GM21526 (cell line): ENCODE measurements around the gene CHSY1.

Source experiments
- ATAC-seq: cut with Tn5 transposase; IDR thresholded peaks from one replicate; pipeline ENCODE4 v1.9.1; 2021; ENCODE audit warnings: moderate library complexity; ENCODE audit not compliant: unreplicated experiment, low FRiP score

The CHSY1 gene

DNA sequence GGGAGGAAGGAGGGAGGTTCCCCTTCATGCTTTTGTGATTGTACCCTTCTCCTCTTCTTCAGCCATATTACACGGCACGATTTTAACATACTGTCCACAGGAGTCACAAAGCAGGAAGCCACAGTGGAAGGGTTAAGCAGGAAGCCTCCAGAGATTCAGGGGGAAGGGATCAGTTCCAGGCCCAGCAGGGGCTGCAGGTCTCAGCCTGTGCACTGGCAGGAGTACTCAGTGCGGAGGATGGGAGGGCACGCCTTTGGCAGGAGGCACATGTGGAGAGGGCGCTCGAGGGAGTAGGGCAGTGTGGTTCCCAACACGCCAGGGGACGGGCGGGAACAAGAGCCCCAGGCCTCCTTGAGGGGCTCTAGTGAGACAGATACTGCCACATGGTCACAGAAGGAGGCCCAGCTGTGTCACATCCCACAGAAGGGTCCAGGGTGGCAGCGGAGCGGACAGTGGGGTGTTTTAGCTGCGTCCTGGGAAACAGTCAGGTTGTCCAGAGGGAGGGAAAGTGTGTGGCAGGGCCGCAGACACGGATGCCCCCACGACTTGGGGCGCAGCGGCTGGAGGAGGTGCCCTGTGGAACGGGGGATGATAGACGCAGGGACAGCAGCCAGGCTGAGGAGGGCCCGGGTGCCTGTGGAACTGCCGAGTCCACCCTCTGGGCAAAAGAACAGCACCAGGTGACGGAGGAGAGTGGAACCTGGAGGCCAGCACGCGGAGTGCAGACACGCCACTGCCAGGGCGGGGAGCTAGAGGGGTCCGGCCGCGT, 77.5 kb downstream of the CHSY1 start:
- ATAC-seq = no peak

DNA sequence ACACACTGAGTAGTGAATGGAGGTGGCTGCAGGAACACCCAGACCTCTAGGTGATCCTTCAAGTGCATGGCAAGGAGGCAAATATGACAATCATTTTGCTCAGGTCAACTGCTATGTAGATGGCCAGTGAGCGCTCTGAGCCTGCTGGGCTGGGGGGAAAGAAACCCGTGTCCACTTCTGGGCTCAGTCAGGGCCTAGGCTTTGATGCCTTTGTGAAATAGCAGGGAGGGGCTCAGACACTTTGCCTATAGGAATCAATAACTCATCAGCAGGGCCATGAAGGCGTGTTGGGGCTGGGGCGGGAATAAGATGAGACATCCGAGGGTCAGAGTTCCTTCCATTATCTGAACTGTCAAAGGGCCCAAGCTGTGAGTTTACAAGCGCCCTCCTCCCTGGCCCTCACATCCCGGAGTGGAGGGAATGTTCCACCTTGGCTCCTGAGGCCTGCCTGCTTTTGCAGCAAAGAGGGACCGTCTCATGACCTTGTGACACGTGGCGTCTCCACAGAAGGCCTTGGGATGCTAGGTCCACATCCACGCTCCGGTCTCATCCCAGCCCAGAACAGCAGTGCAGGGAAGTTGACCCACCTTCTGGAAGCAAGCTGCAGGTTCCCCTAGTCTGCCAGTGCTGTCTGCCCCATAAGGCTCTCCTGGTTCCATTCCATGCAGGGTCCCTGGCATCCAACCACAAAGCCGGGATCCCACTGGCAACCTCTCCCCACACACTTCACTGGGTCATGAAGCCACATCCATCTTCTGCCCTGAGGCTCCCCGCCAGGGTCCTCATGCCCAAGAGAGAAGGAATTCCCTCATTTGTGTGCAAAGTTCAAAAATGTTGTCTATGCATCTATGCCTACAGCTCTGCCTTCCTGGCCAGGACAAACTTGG, 78.4 kb downstream of the CHSY1 start:
- no peak for ATAC-seq

DNA sequence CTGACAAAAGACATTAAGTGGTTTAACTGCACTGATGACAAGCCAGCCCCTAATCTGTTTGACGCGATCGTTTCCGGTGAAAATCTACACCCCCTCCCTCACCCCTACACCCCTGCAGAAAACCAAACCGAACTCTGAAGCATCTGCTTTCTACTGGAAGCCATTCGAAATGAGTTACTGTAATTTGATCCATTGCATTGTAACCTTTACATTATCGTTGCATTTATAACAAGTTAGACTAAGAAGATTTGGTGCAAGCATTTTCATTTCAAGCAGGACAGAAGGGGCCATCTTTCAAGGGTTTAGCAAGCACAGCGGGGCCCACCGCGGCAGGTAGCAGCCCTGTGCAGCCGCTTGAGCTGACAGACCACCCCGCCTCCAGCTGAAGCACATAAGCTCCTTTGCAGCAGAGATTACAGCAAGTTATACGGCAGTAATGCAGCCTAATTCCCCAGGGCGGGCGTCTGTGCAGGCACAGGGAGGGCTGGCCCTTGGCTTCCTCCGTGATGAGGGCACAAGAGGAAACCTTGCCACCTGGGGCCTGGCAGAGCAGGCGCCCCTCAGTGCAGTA, 79.3 kb downstream of the CHSY1 start:
- no peak for ATAC-seq

DNA sequence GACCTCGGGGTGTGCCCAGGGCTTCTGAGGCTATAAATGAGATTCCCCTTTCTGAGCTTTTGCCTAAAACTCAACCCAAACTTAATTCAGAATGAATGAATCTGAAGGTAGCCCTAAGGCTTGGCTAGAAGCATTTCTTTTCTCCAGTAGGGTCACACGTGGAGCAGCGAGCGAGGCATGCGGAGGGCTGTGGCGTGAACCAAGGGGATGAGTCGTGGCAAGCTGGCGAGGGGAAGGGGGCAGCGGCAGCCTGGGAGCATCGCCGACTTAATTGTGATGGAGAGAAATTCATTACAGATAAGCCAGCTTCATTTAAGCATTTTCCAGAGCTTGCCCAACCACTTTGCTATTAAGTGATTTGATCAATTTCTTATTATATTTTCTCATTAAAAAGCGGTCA, 79.9 kb downstream of the CHSY1 start:
- no peak for ATAC-seq

DNA sequence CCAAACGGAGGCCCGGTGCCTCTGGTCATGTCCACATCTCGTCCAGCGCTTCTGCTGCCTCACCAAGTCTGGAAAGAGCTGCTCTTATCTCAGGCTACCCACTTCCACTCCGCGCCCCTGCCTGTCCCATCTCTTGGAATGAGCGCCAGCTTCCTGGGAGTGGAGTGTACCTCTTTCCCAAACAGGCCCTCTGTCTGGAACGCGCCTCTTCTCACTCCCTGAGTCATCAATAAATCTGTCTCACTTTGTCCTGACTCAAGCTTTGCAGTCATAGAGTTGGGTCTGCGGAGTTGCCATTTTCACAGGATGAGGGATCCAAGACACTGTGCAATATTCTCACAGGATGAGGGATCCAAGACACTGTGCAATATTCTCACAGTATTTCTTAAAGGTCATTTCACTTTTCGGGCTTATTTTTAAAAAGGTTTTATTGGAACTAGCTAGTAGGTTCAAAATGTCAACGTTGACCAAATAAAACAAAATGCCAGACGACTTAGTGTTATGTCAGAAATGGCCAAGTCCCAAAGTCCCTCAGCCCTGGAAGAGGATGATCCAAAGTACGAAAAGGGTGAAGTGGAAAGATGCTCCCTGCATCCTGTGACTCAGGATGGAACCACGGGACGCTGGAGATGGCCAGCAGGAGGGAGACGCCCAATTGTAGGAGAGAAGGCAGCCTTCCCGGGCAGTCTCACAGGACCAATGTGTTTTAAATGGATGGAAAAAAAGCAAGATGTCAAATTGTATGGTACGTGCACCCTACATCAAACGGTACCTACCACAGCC, 81.1 kb downstream of the CHSY1 start:
- no peak for ATAC-seq

DNA sequence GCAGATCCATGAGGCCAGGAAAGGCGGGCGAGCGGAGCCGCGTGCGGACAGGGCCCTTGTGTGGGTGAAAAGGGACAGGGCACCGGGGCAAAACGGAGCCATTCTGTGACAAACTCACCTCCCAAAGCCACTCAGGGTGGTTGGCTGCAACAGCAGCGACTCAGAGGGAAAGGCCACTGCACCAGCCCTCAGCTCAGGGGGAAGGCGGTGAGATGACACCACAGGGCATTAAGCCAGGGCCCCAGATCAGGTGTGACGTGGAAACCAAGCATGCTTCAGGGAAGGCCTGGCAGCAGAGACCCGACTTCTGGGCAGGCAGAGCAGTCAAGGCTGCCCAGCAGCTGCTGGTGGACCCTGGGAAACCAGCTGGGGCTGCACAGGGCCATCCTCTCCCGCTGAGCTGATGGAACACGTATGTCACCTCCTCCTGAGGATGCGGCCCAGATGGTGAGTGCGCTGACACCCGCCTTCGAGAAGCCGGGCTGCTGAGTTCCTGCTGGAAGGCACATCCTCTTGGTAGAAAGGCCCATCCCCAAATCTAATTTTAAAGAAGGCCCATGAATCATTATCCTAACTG, 82.3 kb downstream of the CHSY1 start:
- ATAC-seq = no peak

DNA sequence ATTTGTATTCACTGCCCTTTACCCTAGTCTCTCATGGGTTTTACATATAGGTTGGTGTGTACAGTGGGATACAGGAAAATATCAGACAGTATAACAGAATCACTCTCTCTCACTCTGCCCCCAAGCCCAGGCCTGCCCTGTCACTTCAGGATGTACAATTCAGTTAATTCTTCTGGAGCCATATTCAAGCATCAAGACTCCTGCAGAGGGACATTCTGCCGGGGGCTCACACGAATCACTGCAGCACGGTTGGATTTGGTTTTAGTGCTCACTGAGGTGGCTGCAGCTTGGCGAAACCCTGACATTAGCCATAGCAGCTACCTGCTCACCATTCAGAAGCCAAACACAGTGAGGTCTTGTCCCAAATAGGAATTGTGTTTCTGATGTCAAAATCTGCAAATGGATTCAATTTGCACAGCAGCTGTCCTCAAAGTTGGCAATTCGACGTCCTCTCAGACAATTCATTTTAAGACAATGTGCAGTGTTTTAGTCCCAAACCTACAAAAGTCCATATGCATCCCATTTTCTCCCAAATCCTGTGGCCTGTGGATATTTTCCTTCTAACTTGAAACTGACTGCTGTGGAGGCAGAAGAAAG, 82.9 kb downstream of the CHSY1 start:
- ATAC-seq = no peak

DNA sequence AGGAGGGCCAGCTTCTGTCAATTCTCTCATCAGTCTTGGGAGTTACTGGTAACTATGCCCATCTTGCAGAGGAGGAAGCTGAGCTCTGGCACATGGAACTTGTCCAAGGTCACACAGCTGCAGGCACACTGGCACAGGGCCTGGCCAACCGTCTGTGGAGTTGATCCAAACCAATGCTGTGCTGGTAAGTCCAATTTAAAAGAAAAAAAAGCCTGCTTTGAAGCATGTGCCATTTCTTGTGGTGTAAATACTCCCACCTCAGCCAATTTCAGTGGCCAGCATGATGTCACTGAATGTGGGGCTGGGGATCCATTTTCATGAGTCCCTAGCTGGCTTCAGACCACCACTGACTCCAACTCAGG, 83.4 kb downstream of the CHSY1 start:
- ATAC-seq = no peak

DNA sequence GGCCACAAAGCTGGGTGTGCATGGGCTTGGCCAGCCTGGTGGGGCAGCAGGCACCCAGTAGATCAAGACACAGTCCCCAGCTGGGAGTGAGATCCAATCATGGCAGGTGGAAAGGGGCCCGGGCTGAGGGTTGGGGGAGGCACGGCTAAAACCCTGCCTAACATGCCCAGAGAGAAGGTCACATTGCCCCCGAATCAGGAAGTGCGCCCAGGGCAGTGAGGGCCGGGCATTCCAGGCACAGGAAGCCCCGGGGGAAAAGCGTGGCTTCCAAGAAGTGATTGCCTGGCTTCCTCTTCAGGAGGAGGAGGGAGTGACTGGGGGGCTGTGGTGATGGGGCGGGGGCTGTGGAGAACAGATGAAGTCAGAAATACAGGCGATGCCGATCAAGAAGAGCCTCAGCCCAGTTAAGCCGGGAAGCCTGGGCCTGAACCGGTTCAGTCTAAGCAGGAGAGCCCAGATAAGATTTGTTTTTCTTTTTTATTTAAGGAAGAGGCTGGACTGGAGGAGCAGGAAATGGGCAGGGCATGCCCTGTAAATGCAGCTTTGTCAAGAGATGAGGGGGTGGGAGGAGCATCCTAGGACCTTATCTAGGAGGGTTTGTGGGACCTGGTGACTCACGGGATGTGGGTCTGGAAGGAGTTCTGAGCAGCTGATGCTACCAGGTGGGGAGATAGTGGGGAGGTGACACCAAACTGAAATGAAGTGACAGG, 83.9 kb downstream of the CHSY1 start:
- ATAC-seq = no peak

DNA sequence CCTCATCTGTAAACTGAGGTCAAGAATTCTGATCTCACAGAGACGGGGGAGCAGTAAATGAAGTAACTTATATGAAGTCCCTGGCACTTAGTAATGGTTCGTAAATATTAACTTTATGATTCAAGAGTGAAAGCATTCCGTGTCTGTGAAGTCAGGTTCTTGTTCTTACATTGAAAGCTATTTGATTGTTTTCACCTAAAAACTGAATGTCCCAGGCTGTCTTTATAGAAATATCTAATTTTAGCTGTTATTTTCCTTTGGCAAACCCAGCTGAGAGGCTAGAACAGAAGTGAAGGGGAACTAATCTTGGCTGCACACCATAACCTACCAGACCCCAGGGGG, 84.5 kb downstream of the CHSY1 start:
- ATAC-seq = no peak

DNA sequence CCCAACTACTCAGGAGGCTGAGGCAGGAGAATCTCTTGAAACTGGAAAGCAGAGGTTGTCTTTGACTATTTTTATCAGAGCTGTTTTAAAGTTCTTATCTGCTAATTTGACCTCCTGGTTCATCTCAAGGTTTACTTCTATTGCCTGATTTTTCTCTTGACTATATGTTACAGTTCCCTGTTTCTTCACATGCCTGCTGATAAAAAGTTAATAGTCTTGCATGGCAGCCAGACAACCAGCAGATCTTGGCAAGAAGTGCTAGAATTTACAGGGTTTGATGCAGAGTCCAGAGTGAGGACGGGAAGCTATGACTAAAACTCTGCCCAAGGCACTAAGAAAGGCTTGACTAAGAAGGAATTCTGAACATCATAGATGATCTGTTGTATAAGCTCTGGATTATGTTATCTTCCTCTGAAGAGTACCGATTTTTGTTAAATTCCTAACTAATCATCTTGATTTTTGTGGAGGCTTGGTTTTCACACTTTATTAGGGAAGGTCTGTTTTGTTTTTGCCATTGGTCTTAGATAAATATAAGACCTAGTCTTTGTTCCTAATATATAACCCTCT, 85.9 kb downstream of the CHSY1 start:
- no peak for ATAC-seq

DNA sequence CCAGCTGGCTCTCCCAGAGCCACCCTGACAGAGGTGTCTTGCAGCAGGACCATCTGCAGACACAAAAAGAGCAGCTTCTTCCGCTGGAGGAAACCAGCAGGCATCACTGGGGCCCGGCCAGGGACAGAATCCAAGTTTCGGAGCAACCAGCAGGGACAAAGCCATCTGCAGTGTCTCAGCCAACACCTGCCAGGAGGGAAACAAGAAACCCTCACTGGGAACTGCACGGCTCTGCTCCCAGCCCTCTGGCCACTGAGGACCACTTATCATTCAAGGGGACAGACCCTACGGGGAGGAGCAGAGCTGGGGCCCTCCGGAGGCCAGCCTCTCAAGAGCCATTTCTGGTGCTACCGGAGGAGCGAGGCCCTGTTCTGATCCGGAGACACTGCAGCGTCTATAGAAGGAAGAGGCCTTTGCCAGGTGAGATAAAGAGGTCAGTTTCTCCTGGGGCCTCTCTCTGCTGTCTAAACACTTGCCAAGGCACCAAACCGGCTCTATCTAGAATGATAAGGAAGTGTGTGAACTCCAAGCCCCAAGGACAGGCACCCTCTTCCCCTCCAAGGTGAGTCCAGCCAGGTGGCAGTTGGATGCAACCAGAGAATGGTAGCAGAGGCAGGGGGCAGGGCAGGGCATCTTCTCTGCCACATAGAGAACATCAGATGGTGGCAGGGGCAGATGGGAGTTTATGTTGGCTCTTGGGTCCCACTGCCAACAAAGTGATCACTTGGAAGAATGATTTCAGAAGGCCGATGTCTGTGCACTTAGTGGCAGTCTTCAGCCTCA, 89.0 kb downstream of the CHSY1 start:
- no peak for ATAC-seq

DNA sequence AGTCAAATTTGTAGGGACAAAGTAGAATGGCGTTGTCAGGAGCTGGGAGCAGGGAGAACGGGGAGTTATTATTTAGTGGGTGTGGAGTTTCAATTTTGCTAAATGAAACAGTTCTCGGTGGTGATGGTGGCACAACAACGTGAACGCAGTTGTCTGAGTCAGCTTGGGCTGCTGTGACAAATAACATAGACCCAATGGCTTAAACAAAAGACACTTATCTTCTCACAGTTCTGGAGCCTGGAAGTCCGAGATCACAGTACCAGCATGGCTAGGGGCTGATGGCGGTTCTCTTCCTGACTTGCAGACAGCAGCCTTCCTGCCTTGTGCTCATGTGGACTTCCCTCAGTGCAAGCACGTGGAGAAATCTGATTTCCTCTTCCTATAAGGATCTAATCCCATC, 90.2 kb downstream of the CHSY1 start:
- no peak for ATAC-seq

DNA sequence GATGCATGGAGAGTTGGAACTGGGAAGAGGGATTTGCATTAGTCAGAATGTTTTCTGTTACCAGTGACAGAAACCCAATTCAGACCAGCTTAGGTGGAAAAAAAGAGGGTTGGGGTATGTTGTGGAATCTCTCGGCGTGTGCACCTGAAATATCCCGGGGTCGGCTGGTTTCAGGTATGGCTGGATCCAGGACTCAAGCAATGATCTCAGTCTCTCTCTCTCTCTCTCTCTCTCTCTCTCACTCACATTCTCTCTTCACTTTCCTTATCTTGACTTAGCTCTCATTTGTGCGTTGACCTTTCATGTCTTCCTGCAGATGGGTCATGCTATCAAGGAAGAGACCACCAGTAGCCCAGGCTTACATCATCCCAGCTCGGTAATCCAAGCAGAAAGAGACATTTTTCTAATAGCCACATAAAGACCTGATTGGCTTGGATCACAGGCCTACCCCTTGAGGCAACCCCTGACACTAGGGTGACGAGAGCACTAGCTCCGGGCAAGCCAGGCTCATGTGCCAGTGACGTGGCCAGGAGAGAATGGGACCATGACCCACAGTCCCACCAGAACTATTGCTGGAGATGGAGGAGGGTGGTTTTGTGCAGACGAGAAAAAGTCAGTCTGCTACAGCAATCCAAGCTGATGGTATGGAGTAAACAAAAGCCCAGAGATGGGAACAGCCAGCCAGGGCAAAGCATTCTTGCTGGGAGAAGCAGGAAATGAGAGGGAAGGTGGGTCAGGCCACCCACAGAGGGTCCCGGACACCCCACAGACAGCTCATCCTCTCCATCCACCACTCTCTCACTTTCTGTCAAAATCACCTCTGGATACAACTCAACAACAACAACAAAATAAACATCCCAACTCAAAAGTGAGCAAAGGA, 91.7 kb downstream of the CHSY1 start:
- no peak for ATAC-seq

DNA sequence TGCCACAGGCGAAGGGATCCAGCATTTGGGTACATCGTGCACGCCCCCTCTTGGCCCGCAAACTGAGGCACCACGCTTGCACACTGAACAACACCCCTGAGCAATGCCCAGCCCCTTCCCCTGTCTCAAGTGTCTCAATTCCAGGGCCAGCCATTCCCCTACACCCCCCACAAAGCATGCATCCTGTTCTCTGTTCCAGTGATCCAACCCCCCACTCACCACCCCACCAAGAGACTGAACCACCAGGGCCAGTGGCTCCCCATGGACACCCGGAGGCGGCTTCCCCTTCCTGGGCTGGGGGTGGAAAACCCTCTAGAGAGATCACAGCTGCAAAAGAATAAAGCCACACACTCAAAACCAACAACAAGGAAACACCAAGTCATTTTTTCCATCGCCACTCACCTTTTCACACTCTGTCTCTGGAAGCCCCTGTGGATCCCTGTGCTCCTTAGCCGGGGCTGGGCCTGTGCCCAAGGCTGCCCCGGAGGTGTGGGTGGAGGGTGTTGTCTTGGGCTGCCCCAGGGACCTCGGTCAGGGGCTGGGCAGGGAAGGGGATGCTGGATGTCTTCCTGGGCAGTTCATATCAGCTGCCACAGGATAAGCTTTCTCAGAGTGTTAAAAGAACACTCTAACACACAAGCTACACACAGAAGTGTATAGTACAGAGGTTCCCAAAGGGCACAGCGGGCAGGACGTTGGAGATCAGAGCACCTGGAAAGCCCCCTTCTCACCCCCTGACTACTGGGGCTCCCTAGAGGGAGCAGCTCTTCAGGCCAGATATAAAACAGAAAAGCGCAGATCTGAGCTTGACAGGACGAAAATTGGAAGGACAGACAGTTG, 92.5 kb downstream of the CHSY1 start:
- ATAC-seq = no peak

DNA sequence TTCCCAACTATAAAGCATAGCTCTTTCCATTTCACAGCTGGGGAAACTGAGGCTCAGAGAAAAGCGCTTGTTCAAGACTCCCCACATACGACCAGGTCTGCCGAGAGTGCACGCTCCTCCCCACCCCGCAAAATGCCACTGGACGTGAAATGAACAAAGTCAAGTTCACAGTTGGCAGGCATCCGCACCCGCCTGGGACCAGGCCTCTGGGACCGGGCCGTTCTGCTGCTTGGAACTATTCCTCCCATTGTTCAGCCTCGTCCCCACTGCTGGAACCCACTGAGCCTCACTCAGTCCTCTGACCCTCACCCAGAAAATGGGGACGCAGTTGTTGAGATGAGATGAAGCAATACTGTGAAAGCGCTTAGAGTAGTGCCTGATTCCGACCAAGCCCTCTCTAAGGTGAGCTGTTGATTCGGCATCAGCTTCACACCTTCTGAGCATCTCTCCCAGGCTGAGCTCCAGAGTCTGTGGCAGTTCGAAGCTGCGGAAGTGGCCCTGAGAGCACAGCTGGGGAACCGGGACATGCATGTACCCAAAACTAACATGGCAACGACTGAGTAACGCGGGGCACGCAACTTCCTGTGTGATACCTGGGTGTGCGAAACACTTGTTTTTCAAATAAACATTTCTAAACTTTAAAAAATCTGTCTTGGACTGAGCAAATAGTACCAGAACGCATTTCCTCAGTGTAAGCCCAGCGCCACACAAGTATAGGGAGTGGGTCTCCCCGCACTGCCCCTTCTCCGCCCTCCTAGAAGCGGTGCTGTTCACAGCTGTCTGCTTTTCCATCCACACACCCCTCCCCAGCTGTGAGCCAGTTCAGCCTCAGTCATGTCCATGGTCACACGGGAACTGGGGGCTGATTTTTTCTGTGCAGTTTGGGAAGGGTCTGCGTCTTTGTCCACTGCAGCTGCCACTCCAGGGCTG, 93.4 kb downstream of the CHSY1 start:
- ATAC-seq = no peak
